Fibroblast of lung (primary cell): ENCODE results near the gene LTBP4. TPM values are rescaled to one million over a fixed set of nuclear protein-coding genes. Genes with fewer than 3 reads are reported as not detected.

Experiments used
- DNase-seq, 2 donors: peaks; one replicate each; pipeline versions ENCODE4 v3.0.0 to v3.0.0-alpha.2; 2010; ENCODE audit warnings: low read depth in 2 of 2
- H2AFZ ChIP-seq: 2 replicates; pipeline ENCODE4 v1.5.1; 2012; ENCODE audit warnings: low read length, control low read depth, inconsistent platforms
- H3K27ac ChIP-seq: 2 replicates; pipeline ENCODE4 v1.5.1; 2011; ENCODE audit warnings: low read length, control low read depth; ENCODE audit not compliant: insufficient read depth
- H3K27me3 ChIP-seq: 2 replicates; pipeline ENCODE4 v1.5.1; 2011; ENCODE audit warnings: mild to moderate bottlenecking, low read length; ENCODE audit not compliant: control insufficient read depth, insufficient read depth
- H3K36me3 ChIP-seq: 2 replicates; pipeline ENCODE4 v1.5.1; 2011; ENCODE audit warnings: low read length; ENCODE audit not compliant: control insufficient read depth, insufficient read depth
- H3K4me1 ChIP-seq: 2 replicates; pipeline ENCODE4 v1.5.1; 2011; ENCODE audit warnings: low read length; ENCODE audit not compliant: control insufficient read depth, insufficient read depth; ENCODE audit errors: extremely low read depth
- H3K4me2 ChIP-seq: 2 replicates; pipeline ENCODE4 v1.5.1; 2011; ENCODE audit warnings: low read length, control low read depth; ENCODE audit not compliant: insufficient read depth; ENCODE audit errors: extremely low read depth
- H3K4me3 ChIP-seq, 4 experiments: fragments of 200-600 bp in 1 of 4; sonication (generic) in 1 of 4; replicated peaks in 1 of 4; 2 replicates each; pipeline ENCODE4 v1.5.1; 2011 to 2016; ENCODE audit warnings: low read length in 4 of 4, low read depth in 3 of 4, mild to moderate bottlenecking in 3 of 4, control low read depth in 2 of 4, inconsistent platforms in 1 of 4, mixed read lengths in 1 of 4; ENCODE audit not compliant: insufficient read depth in 1 of 4; ENCODE audit errors: control extremely low read depth in 1 of 4
- H3K79me2 ChIP-seq: 2 replicates; pipeline ENCODE4 v1.5.1; 2012; ENCODE audit warnings: mild to moderate bottlenecking, low read length, inconsistent platforms; ENCODE audit not compliant: control insufficient read depth, insufficient read depth
- H3K9ac ChIP-seq: 2 replicates; pipeline ENCODE4 v1.5.1; 2011; ENCODE audit warnings: mild to moderate bottlenecking, low read length, control low read depth; ENCODE audit not compliant: insufficient read depth
- H3K9me3 ChIP-seq: 2 replicates; pipeline ENCODE4 v1.5.1; 2012; ENCODE audit warnings: low read depth, low read length; ENCODE audit not compliant: control insufficient read depth, insufficient read depth
- H4K20me1 ChIP-seq: 2 replicates; pipeline ENCODE4 v1.5.1; 2011; ENCODE audit warnings: low read length; ENCODE audit not compliant: control insufficient read depth, insufficient read depth; ENCODE audit errors: extremely low read depth
- EZH2 ChIP-seq: IDR thresholded peaks from 2 replicates; pipeline ENCODE4 v1.5.1; 2012; ENCODE audit warnings: low read length, control low read depth, mild to moderate bottlenecking; ENCODE audit errors: missing control alignments
- polyA plus RNA-seq, 2 donors: library from polyadenylated mRNA; depleted of rRNA in 1 of 2; stranded (reverse) in 1 of 2; unstranded in 1 of 2; fragments of >200 nt; gene quantifications; 2 replicates each; pipeline ENCODE4 v1.2.1, GENCODE V29; 2011 to 2012; ENCODE audit warnings: missing spikeins in 1 of 2
- total RNA-seq: library from RNA; depleted of rRNA; stranded (reverse); fragments of >200 nt; gene quantifications from 2 replicates; pipeline ENCODE4 v1.2.1, GENCODE V29; 2014
- TF ChIP-seq, protein P1 (sequence below), 2 donors: IDR thresholded peaks in 1 of 2; conservative IDR thresholded peaks in 1 of 2; 1 replicate in 1 of 2; 2 replicates in 1 of 2; pipeline ENCODE4 v1.5.1; 2011 to 2012; ENCODE audit warnings: low read length in 2 of 2, control low read depth in 1 of 2, inconsistent platforms in 1 of 2, low read depth in 1 of 2, mild to moderate bottlenecking in 1 of 2

LTBP4 gene
- total and polyA plus RNA-seq, 2 donors (not counting 1 experiment from before 2014, with no cell fraction given) = 31.7 to 46.4 TPM

DNA sequence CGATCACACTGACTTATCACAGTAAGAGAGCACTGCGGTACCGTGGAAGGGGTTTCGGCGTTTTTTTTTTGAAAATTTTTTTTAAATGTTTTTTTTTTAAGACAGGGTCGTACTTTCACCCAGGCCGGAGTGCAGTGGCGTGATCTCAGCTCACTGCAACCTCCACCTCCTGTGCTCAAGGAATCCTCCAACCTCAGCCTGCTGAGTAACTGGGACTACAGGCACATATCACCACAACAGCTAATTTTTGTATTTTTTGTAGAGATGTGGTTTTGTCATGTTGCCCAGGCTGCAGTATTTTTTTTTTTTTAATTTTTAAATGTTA, 19.0 kb downstream of the LTBP4 start:
- H4K20me1 ChIP-seq = no peaks in the 10 kb centered on the region
- H3K9me3 ChIP-seq = no peaks in the 10 kb centered on the region
- peak in 1 of 2 donors; percentile 55 for DNase-seq
- no peak overlapping the region for H3K9ac ChIP-seq
- H3K79me2 ChIP-seq = no peaks in the 10 kb centered on the region
- H2AFZ ChIP-seq = no peak overlapping the region
- no peak overlapping the region for H3K27ac ChIP-seq
- no peak overlapping the region for H3K4me2 ChIP-seq
- H3K36me3 ChIP-seq = peaks cover 9% of the 10 kb centered on the region
- no peaks in the 10 kb centered on the region for H3K27me3 ChIP-seq
- no peak overlapping the region for H3K4me3 ChIP-seq
- TF ChIP-seq, protein P1, sequence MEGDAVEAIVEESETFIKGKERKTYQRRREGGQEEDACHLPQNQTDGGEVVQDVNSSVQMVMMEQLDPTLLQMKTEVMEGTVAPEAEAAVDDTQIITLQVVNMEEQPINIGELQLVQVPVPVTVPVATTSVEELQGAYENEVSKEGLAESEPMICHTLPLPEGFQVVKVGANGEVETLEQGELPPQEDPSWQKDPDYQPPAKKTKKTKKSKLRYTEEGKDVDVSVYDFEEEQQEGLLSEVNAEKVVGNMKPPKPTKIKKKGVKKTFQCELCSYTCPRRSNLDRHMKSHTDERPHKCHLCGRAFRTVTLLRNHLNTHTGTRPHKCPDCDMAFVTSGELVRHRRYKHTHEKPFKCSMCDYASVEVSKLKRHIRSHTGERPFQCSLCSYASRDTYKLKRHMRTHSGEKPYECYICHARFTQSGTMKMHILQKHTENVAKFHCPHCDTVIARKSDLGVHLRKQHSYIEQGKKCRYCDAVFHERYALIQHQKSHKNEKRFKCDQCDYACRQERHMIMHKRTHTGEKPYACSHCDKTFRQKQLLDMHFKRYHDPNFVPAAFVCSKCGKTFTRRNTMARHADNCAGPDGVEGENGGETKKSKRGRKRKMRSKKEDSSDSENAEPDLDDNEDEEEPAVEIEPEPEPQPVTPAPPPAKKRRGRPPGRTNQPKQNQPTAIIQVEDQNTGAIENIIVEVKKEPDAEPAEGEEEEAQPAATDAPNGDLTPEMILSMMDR (conservative IDR thresholded peaks at IDR 0.05 in 1 of 2, IDR thresholded peaks at IDR 0.05 in 1 of 2; ENCODE audit: low read depth in 1 of 2, low read length in 2 of 2) = no peak
- no peak for TF ChIP-seq EZH2
- peaks cover 6% of the 10 kb centered on the region for H3K4me1 ChIP-seq

DNA sequence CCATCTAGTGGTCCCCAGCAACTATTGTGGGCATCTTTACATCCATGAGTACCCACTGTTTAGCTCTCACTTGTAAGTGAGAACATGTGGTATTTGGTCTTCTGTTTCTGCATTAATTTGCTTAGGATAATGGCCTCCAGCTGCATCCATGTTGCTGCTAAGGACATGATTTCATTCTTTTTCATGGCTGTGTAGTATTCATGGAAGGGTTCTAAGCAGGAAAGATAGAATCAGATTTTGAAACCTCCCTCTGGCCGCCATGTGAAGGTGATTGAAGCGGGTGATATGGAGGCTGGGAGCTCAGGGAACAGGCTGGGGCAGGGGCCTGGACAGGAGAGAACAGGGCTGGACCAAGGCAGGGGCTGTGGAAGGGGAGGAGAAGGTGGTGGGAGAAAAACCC, 20.1 kb downstream of the LTBP4 start:
- Histone ChIP-seq H3K4me3 (no peak overlapping the region), H3K36me3 (peaks cover 13% of the 10 kb centered on the region), H3K9me3 (no peaks in the 10 kb centered on the region), H2AFZ (no peak overlapping the region), H3K4me1 (no peaks in the 10 kb centered on the region), H3K79me2 (no peaks in the 10 kb centered on the region), H3K4me2 (no peak overlapping the region), H3K9ac (no peak overlapping the region), H3K27me3 (no peaks in the 10 kb centered on the region), H4K20me1 (no peaks in the 10 kb centered on the region), H3K27ac (no peak overlapping the region)
- no peak for TF ChIP-seq EZH2
- TF ChIP-seq, protein P1 (conservative IDR thresholded peaks at IDR 0.05 in 1 of 2, IDR thresholded peaks at IDR 0.05 in 1 of 2; ENCODE audit: low read depth in 1 of 2, low read length in 2 of 2) = no peak
- no peak for DNase-seq

DNA sequence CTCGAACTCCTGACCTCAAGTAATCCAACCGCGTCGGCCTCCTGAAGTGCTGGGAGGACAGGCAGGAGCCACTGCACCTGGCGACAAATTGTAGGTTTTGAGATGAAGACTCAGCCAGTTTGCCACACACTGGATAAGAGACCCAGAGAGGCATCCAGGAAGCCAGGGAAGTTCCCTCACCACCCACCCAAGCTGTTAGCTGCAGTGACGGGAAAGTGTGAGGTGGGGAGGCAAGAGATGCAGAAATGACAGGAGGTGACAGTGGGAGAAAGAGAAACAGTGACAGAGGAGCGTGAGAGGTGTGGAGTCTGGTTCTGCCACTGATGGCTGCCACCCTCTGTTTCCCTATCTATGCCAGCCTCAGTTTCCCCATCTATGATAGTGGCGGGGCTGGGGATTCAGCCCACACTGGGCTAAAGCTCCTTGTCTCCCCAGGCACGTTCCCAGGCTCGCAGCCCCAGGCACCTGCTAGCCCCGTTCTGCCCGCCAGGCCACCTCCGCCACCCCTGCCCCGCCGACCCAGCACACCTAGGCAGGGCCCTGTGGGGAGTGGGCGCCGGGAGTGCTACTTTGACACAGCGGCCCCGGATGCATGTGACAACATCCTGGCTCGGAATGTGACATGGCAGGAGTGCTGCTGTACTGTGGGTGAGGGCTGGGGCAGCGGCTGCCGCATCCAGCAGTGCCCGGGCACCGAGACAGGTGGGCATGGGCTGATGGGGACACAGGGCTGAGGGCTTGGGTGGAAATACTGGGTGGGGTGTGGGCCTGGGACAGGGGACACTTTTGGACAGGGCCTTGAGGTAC, 21.0 kb downstream of the LTBP4 start:
- Histone ChIP-seq H2AFZ (no peak overlapping the region), H3K36me3 (peaks cover 13% of the 10 kb centered on the region), H3K4me1 (no peaks in the 10 kb centered on the region), H3K9ac (no peak overlapping the region), H3K27me3 (no peaks in the 10 kb centered on the region), H3K4me2 (no peak overlapping the region), H4K20me1 (no peaks in the 10 kb centered on the region), H3K9me3 (no peaks in the 10 kb centered on the region), H3K79me2 (no peaks in the 10 kb centered on the region), H3K27ac (no peak overlapping the region), H3K4me3 (no peak overlapping the region)
- TF ChIP-seq EZH2 = no peak
- TF ChIP-seq, protein P1 (conservative IDR thresholded peaks at IDR 0.05 in 1 of 2, IDR thresholded peaks at IDR 0.05 in 1 of 2; ENCODE audit: low read depth in 1 of 2, low read length in 2 of 2) = no peak
- DNase-seq = no peak
